ENCODE measurements around the gene TTC21A. TPM values are rescaled to one million over a fixed set of nuclear protein-coding genes. Genes with fewer than 3 reads are reported as not detected.

Gene TTC21A, protein sequence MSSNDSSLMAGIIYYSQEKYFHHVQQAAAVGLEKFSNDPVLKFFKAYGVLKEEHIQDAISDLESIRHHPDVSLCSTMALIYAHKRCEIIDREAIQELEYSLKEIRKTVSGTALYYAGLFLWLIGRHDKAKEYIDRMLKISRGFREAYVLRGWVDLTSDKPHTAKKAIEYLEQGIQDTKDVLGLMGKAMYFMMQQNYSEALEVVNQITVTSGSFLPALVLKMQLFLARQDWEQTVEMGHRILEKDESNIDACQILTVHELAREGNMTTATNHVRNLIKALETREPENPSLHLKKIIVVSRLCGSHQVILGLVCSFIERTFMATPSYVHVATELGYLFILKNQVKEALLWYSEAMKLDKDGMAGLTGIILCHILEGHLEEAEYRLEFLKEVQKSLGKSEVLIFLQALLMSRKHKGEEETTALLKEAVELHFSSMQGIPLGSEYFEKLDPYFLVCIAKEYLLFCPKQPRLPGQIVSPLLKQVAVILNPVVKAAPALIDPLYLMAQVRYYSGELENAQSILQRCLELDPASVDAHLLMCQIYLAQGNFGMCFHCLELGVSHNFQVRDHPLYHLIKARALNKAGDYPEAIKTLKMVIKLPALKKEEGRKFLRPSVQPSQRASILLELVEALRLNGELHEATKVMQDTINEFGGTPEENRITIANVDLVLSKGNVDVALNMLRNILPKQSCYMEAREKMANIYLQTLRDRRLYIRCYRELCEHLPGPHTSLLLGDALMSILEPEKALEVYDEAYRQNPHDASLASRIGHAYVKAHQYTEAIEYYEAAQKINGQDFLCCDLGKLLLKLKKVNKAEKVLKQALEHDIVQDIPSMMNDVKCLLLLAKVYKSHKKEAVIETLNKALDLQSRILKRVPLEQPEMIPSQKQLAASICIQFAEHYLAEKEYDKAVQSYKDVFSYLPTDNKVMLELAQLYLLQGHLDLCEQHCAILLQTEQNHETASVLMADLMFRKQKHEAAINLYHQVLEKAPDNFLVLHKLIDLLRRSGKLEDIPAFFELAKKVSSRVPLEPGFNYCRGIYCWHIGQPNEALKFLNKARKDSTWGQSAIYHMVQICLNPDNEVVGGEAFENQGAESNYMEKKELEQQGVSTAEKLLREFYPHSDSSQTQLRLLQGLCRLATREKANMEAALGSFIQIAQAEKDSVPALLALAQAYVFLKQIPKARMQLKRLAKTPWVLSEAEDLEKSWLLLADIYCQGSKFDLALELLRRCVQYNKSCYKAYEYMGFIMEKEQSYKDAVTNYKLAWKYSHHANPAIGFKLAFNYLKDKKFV (N-terminal part only)
- total RNA-seq = 0.64 and 1.3 TPM in 2 replicates

GRCh38 chr3:39107388-39108199, at the start of gene TTC21A, which contains the start of gene GORASP1:
TTC21A (plus strand) TSS chr3:39107680; CDS start chr3:39107838, 158 bp downstream.
GORASP1 (minus strand) TSS chr3:39107627; CDS start chr3:39107541, 86 bp downstream.

Other genes with a start within 250 kb of the TTC21A start
- gene SCN11A, start 55.7 kb upstream of the TTC21A start, total RNA-seq = 0.12 and 0.15 TPM in 2 replicates
- 17.3 and 18.8 TPM in 2 replicates for gene WDR48, start 55.7 kb upstream of the TTC21A start, total RNA-seq
- gene GORASP1, start 53 bp upstream of the TTC21A start, total RNA-seq = 29.5 and 33.7 TPM in 2 replicates
- 2.3 and 2.4 TPM in 2 replicates for gene CSRNP1, start 45.9 kb downstream of the TTC21A start, total RNA-seq
- gene XIRP1, start 84.9 kb downstream of the TTC21A start, total RNA-seq = not detected in 2 replicates
- not detected in 2 replicates for gene CX3CR1, start 172.4 kb downstream of the TTC21A start, total RNA-seq
- not detected in 2 replicates for gene CCR8, start 222.0 kb downstream of the TTC21A start, total RNA-seq